ENCODE results near the gene PPP1R13B. TPM values are rescaled to one million over a fixed set of nuclear protein-coding genes. Genes with fewer than 3 reads are reported as not detected.

The PPP1R13B gene
- total RNA-seq, 2 donors from 2014 or later, result 11.7 to 12.1 TPM

DNA sequence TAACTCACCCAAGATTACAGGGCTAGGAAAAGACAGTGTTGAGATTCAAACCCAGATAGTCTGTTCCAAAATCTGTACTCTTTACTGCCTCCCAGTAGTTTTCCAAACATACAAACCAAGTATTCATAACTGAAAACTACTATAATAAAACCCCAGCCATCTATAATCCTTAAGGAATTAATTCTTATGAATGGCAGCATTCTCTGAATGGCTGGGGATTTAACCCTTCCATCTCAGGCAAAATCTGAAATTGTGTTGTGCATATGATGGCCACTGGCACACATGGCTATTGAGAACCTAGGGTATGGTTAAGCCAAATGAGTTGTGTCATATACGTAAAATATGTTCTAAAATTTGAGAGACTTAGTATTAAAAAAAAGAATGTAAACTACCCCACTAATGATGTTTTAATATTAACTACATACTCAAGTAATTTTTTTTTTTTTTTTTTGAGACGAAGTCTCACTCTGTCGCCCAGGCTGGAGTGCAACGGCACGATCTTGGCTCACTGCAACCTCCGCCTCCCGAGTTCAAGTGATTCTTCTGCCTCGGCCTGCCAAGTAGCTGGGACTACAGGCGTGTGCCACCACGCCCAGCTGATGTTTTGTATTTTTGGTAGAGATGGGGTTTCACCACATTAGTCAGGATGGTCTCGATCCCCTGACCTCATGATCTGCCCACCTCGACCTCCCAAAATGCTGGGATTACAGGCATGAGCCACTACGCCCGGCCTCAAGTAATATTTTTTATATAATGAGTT, 16.7 kb downstream of the PPP1R13B start:
- DNase-seq (ENCODE audit: low spot score in 2 of 2) (no peak), ATAC-seq (no peak)
- H3K36me3 Mint-ChIP-seq, result no peaks in the 10 kb centered on the region
- no peaks in the 10 kb centered on the region for H3K9me3 Mint-ChIP-seq
- no peak overlapping the region for H3K27ac Mint-ChIP-seq

DNA sequence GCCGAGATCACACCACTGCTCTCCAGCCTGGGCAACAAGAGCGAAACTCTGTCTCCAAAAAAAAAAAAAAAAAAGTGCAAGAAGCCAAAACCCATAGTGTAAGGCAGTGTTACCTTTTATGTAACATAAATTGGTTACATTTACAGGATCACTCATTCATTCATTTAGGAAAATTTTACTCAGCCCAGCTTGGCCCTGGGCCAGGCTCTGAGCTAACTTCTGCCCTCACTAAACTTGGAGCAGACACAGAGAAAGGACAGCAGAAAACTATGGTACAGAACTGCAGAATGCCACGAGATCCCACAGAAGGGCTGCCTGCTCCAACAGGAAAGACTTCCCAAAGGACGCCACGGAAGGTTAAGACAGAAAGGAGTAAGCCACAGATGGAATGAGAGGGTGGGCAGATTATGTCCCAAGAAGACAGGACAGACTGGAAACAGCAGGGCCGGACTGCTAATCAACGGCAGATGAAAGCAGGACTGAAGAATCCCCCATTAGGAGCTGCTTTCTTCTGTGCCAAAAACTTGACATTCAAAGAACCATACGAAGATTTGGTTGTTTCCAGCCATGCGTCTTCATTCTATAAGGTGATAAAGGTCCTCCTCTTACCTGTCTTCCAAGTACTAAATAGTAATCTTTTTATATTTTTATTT, 18.9 kb downstream of the PPP1R13B start:
- H3K27ac Mint-ChIP-seq, result no peak overlapping the region
- peak in 1 of 2 donors; percentile 33 for DNase-seq (ENCODE audit: low spot score in 2 of 2)
- no peaks in the 10 kb centered on the region for H3K36me3 Mint-ChIP-seq
- ATAC-seq, result peak in 1 of 2 donors; percentile 71
- no peaks in the 10 kb centered on the region for H3K9me3 Mint-ChIP-seq

DNA sequence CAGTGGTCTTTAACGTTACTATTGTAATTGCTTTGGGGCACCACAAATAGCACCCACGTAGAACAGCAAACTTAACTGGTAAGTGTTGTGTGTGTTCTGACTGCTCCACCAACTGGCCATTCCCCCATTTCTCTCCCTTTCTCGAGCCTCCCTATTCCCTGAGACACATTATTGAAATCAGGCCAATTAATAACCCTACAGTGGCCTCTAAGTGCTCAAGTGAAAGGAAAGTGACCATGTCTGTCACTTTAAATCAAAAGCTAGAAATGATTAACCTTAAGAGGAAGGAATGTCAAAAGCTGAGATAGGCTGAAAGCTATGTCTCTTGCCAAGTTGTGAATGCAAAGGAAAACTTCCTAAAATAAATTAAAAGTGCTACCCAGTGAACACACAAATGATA, 22.3 kb downstream of the PPP1R13B start:
- Mint-ChIP-seq H3K27ac (no peak overlapping the region), H3K36me3 (no peaks in the 10 kb centered on the region), H3K9me3 (no peaks in the 10 kb centered on the region)
- ATAC-seq (no peak), DNase-seq (ENCODE audit: low spot score in 2 of 2) (no peak)

DNA sequence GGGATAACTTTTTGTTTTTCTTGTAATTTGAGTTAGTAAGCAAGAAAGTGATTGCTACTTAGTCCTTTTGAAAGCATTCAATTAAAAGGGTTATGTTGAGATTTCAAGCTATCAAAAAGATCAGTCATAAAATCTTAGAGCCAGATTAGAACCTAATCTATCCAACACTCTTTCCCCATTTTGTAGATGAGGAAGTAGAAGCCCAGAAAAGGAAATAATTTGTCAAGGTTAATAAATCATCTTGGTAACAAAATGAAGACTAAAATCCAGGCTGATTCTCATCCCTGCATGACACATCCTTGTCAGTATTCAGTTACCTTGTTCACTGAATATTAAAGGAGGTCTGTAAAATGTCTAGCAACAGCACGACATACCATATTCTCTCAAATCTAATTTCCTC, 26.5 kb downstream of the PPP1R13B start:
- ATAC-seq (no peak), DNase-seq (ENCODE audit: low spot score in 2 of 2) (no peak)
- H3K9me3 Mint-ChIP-seq, result no peaks in the 10 kb centered on the region
- H3K27ac Mint-ChIP-seq, result no peak overlapping the region
- H3K36me3 Mint-ChIP-seq, result no peaks in the 10 kb centered on the region

DNA sequence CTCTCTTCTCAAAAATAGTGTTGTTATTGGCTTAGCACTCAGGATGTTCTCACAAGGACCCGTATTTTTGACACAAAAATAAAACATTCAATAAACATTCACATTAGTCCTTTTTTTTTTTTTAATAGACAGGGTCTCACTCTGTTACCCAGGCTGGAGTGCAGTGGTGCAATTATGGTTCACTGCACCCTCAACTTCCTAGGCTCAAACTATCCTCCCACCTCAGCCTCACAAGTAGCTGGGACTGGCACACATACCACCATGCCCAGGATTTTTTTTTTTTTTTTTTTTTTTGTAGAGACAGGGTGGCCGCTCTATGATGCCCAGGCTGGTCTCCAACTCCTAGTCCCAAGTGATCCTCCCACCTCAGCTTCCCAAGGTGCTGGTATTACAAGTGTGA, 27.0 kb downstream of the PPP1R13B start:
- no peaks in the 10 kb centered on the region for H3K36me3 Mint-ChIP-seq
- no peak for ATAC-seq
- DNase-seq (ENCODE audit: low spot score in 2 of 2), result no peak
- no peak overlapping the region for H3K27ac Mint-ChIP-seq
- no peaks in the 10 kb centered on the region for H3K9me3 Mint-ChIP-seq

DNA sequence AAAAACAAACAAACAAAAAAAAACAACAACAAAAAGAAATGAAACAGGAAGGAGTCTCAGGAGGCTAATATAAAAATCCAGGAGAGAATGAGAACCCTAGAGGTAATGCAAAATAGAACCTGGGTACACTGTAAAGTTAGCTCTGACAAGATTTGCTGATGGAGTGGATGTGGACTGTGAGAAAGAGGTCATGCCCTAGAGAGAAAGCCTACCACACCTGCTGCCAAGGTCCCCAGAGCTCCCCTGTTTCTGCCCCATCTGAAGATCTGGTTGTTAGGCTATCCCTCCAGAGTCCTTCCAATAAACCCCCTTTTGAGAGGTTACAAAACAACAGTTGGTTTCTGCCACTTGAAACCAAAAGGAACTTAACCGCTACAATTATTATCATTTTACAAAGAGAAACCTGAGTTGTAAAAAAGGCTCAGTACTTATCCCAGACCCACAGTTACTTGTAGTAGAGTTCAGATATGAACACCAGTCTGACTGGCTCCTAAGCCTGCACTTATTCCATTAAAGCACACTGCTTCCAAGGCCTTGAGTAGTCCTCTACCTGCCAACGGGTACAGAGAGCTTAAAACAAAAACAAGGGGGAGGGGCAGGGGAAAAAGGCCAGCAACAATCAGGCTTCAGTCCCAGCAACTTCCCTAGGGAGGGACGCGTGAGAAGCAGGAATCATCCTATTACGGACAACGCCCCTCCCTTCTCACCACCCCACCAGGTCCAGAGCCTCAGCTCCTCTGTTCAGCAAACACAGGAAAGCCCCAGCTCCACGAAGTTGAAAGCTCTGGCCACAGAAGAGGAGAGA, 27.7 kb downstream of the PPP1R13B start:
- Mint-ChIP-seq H3K9me3 (no peaks in the 10 kb centered on the region), H3K36me3 (no peaks in the 10 kb centered on the region), H3K27ac (peak overlapping the region in 1 of 2 donors; percentile 69)
- ATAC-seq (peak in 1 of 2 donors; percentile 20), DNase-seq (ENCODE audit: low spot score in 2 of 2) (no peak)

DNA sequence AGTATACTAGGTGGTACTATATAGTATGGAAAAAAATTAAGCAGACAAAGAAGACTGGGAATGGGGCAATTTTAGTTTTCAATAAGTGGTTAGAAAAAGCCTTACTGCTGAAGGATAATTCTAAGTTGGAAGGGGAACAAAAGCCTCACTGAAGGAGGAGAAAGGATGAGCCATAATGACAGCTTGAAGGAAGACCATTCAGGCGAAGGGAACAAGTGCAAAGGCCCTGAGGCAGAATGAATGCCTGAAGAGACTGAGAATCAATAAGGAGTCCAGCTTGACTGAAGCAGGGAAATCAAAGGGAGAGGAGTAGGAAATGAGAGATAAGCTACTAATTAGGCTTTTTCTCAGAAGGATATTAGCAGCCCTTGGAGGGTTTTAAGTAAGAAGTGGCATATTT, 28.5 kb downstream of the PPP1R13B start:
- Mint-ChIP-seq H3K9me3 (no peaks in the 10 kb centered on the region), H3K36me3 (no peaks in the 10 kb centered on the region), H3K27ac (peak overlapping the region in 1 of 2 donors; percentile 0)
- DNase-seq (ENCODE audit: low spot score in 2 of 2), result no peak
- no peak for ATAC-seq

DNA sequence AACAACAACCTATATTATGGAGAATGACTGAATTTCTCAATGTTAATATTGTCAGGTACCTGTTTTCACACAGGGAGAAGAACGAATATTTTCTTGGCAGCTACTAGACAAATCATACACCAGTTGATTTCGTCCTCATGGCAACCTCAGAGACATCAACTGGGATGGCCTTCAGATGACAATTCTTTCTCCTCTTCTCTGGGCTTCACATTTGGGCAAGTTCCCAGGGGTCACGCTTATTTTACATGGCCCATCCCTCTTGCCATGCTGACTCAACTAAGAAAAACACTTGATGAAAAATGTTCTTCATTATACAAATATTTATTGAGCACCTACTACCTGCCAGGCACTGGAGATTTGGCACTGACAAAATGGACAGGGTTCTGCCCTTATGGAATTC, 29.0 kb downstream of the PPP1R13B start:
- Mint-ChIP-seq H3K27ac (peak overlapping the region in 1 of 2 donors; percentile 61), H3K36me3 (no peaks in the 10 kb centered on the region), H3K9me3 (no peaks in the 10 kb centered on the region)
- ATAC-seq (no peak), DNase-seq (ENCODE audit: low spot score in 2 of 2) (no peak)

DNA sequence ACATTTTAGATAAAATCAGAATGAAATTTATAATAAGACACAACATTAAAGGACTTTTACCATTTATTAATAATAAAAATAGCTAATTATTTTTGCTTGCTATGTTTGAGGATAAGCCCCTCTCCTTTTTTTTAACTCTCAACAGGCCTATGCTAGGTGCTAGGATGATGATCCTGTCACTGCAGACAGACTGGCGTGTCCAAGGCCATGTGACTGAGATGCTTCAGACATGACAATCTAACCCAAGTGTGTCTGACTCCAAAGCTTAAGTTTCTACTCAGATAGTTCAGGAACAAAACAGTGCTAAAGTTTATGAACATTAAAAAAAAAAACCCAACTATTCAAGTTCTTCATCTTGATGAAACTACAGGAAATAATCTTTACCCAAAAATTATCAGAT, 29.8 kb downstream of the PPP1R13B start:
- H3K27ac Mint-ChIP-seq, result no peak overlapping the region
- H3K9me3 Mint-ChIP-seq, result no peaks in the 10 kb centered on the region
- ATAC-seq (no peak), DNase-seq (ENCODE audit: low spot score in 2 of 2) (no peak)
- no peaks in the 10 kb centered on the region for H3K36me3 Mint-ChIP-seq

DNA sequence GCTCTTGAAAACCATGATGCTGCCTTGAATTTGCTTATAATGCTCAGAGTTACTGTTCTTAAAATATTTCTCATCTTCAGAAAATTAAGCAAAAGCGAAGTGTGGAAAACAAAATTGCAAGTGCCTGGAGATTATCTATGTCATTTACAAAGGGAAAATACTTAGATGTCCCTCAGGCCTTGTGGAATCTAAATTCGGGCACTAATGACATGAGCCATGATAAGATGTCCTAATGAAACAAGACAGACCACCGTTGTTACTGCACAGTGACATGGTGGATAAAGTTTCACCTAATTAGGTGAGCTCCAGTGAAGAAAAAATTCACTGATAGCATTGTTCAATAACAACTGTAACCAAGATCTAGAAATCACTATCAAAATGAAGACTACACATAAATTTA, 30.4 kb downstream of the PPP1R13B start:
- Mint-ChIP-seq H3K27ac (no peak overlapping the region), H3K9me3 (no peaks in the 10 kb centered on the region), H3K36me3 (no peaks in the 10 kb centered on the region)
- ATAC-seq (no peak), DNase-seq (ENCODE audit: low spot score in 2 of 2) (no peak)

DNA sequence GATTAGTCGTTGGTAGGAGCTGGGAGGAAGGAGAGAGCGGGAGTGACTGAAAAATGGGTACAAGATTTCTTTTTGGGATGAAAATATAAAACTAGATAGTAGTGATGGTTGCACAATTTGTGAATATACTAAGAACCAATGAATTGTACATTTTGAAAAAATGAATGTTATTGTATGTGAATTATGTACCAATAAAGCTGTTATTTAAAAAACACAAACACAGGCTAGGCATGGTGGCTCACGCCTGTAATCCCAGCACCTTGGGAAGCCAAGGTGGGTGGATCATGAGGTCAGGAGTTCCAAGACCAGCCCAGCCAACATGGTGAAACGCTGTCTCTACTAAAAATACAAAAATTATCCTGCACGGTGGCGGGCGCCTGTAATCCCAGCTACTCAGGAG, 32.1 kb downstream of the PPP1R13B start:
- ATAC-seq, result no peak
- no peaks in the 10 kb centered on the region for H3K9me3 Mint-ChIP-seq
- no peak overlapping the region for H3K27ac Mint-ChIP-seq
- no peak for DNase-seq (ENCODE audit: low spot score in 2 of 2)
- no peaks in the 10 kb centered on the region for H3K36me3 Mint-ChIP-seq

DNA sequence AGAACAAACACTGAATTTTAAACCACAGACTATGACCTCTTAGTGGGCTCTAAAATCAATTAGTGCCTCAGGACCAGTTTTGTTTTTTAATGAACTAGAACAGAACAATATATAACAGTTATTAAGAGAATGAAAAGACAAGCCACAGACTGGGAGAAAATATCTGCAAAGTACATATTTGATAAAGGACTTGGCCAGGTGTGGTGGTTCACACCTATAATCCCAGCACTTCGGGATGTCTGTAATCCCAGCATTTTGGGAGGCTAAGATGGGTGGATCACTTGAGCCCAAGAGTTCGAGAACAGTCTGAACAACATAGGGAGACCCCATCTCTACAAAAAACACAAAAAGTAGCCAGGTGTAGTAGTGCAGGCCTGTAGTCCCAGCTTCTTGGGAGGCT, 36.2 kb downstream of the PPP1R13B start:
- no peak for DNase-seq (ENCODE audit: low spot score in 2 of 2)
- no peak for ATAC-seq
- no peaks in the 10 kb centered on the region for H3K9me3 Mint-ChIP-seq
- no peak overlapping the region for H3K27ac Mint-ChIP-seq
- no peaks in the 10 kb centered on the region for H3K36me3 Mint-ChIP-seq

DNA sequence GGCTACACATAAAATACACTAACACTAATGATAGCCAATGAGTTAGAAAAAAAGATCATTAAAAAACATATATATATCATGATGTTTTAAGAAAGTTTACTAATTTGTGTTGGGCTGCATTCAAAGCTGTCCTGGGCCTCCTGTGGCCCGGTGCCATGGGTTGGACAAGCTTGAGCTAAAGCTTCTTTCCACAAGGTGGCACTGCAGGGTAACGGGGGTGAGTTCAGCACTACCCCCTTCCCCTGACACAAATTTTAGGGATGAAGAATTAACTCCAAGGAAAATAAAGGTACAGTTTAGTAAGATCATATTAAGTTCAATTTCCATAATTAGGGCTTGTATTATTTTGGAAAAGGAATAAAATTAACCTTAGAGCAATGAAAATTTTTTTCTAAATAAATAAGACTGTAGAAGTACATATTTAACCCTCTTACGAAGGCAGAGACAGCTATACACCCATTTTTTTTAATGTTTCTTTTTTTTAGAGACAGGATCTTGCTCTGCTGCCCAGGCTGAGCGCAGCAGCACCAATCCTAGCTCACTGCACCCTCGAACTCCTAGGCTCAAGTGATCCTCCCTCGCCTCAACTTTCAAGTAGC, 38.9 kb downstream of the PPP1R13B start:
- Mint-ChIP-seq H3K9me3 (no peaks in the 10 kb centered on the region), H3K27ac (no peak overlapping the region), H3K36me3 (no peaks in the 10 kb centered on the region)
- DNase-seq (ENCODE audit: low spot score in 2 of 2), result peak in 1 of 2 donors; percentile 77
- peak; percentile 65 to 91 for ATAC-seq

DNA sequence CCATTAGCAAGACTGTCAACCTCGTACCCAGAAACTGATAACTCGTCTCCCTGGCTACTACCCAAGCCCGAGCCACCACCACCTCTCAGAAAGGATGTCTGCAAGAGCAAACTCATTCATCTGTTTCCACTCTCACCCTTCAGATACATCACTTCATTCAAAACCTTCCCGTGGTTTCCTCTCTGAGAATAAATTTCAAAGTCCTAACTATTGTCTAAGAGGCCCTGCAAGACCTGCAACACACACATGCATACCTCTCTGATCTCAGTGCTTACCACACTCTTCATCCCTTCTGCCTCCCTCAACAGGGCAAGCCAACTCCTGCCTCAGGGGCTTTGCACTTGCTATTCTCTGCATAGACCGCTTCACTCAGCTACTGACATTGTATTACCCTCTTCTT, 40.6 kb downstream of the PPP1R13B start:
- H3K36me3 Mint-ChIP-seq, result no peaks in the 10 kb centered on the region
- DNase-seq (ENCODE audit: low spot score in 2 of 2), result peak in 1 of 2 donors; percentile 12
- peak overlapping the region in 1 of 2 donors; percentile 23 for H3K27ac Mint-ChIP-seq
- peak in 1 of 2 donors; percentile 90 for ATAC-seq
- no peaks in the 10 kb centered on the region for H3K9me3 Mint-ChIP-seq

DNA sequence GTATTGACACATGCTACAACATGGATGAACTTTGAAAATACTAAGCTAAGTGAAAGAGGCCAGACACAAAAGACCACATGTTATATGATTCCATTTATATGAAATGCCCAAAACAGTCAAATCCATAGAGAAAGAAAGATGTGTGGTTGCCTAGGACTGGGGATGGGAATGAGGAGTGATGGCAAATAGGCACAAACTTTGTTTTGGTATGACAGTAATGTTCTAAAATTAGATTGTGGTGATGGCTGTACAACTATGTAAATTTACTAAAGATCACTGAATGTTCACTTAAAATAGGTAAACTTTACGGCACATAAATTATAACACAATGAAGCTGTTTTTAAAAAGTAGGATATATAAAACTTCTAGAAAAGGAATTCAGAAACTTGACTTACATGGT, 41.7 kb downstream of the PPP1R13B start:
- no peaks in the 10 kb centered on the region for H3K36me3 Mint-ChIP-seq
- no peaks in the 10 kb centered on the region for H3K9me3 Mint-ChIP-seq
- ATAC-seq (no peak), DNase-seq (ENCODE audit: low spot score in 2 of 2) (no peak)
- H3K27ac Mint-ChIP-seq, result no peak overlapping the region

DNA sequence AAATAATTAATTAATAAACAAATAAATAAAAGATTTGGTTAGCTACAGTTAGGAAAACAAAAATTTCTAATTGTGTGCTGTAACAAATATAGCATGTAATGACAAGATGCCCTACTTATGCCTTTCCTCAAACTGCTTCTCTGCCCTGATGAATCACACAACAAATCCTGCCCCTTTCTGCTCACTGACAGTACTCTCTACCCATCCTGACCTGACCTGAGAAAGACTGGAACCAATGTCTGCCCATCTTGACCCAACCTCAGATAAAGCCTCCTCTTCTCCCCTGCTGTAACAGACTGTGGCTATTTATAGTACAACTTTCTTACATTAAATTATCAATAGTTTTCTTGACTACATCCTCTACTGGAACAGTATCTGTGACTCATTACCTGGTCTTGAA, 43.7 kb downstream of the PPP1R13B start:
- no peaks in the 10 kb centered on the region for H3K9me3 Mint-ChIP-seq
- DNase-seq (ENCODE audit: low spot score in 2 of 2), result no peak
- no peak for ATAC-seq
- no peaks in the 10 kb centered on the region for H3K36me3 Mint-ChIP-seq
- no peak overlapping the region for H3K27ac Mint-ChIP-seq

DNA sequence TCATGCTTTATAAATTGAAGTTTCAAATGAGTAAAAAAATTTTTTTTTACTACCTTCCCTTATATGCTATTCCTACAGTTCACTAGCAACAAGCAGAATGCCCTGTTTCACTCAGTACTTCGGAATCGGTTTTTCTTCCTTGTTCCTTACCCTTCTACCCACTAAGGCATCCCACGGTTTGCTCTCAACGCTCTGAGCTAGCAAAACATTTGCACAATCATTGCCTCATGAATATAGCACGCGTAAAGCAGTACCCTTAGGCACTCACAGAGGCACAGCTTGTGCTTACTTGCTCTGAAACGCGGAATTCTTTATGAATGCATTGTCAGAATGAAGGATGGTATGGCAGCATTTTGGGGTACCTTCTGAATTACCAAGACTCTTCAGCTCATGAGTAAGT, 45.0 kb downstream of the PPP1R13B start:
- H3K36me3 Mint-ChIP-seq, result no peaks in the 10 kb centered on the region
- DNase-seq (ENCODE audit: low spot score in 2 of 2) (no peak), ATAC-seq (no peak)
- no peak overlapping the region for H3K27ac Mint-ChIP-seq
- H3K9me3 Mint-ChIP-seq, result no peaks in the 10 kb centered on the region

Measured in activated naive CD4-positive, alpha-beta T cell treated with anti-CD3 and anti-CD28 coated beads, Interleukin-2, amount 50 U/mL, for 72 hours (primary cell).